Measurements from ENCODE around the gene TMEM151A.
"Not testable (repeated sequence)": the region's sequence is repeated elsewhere in the genome, so short reads cannot be mapped to it uniquely, and the experiment has no call there.

Gene TMEM151A

GRCh38 chr11:66293777-66294625, 2.3 kb downstream of the TMEM151A start:
- DNase-seq (ENCODE audit: low read depth) = no peak
- H3K4me3 ChIP-seq (ENCODE audit: low read depth, low read length) = no peak overlapping the region

DNA sequence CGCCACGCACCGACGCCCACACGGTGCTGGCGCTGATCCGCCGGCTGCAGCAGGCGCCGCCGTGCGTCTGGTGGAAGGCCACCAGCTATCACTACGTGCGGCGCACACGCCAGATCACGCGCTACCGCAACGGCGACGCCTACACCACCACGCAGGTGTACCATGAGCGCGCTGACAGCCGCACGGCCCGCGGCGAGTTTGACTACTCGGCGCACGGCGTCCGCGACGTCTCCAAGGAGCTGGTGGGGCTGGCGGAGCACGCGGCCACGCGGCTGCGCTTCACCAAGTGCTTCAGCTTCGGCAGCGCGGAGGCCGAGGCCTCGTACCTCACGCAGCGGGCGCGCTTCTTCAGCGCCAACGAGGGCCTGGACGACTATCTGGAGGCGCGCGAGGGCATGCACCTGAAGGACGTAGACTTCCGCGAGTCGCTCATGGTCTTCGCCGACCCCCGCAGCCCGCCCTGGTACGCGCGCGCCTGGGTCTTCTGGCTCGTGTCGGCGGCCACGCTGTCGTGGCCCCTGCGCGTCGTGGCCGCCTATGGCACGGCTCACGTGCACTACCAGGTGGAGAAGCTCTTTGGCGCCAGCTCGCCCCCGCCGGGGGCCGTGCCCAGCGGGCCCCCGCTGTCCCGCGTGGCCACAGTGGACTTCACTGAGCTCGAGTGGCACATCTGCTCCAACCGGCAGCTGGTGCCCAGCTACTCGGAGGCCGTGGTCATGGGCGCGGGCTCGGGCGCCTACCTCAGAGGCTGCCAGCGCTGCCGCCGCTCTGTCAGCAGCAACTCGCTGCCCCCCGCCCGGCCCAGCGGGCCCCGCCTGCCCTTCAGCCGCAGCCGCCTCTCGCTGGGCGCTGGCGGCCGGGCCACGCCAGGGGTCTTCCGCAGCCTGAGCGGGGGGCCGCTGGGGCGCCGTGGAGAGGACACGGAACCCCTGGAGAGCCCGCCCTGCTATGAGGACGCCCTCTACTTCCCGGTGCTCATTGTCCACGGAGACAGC, 3.2 kb downstream of the TMEM151A start:
- DNase-seq (ENCODE audit: low read depth) = no peak
- H3K4me3 ChIP-seq (ENCODE audit: low read depth, low read length) = no peak overlapping the region

- DNase-seq (ENCODE audit: low read depth) = no peak
- H3K4me3 ChIP-seq (ENCODE audit: low read depth, low read length) = no peak overlapping the region
These were observed 5.9 kb downstream of the TMEM151A start for GRCh38 chr11:66297610-66298009.

DNA sequence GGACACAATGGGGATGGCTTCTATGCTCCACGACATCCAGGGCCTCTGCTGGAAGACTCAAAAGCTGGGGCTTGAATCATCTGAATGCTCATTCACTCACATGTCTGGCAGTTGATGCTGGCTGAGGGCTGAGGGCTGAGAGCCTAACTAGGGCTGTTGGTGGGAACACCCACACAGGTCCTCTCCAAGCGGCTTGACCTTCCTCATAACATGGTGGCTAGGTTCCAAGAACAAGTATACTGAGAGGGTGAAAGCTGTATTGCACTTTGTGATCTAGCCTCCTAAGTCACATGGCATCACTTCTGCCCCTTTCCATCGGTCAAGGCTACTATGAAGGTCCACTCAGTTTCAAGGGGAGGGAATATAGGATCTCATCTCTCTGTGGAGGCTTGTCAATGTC, 7.5 kb downstream of the TMEM151A start:
- no peak overlapping the region for H3K4me3 ChIP-seq (ENCODE audit: low read depth, low read length)
- DNase-seq (ENCODE audit: low read depth) = no peak

DNA sequence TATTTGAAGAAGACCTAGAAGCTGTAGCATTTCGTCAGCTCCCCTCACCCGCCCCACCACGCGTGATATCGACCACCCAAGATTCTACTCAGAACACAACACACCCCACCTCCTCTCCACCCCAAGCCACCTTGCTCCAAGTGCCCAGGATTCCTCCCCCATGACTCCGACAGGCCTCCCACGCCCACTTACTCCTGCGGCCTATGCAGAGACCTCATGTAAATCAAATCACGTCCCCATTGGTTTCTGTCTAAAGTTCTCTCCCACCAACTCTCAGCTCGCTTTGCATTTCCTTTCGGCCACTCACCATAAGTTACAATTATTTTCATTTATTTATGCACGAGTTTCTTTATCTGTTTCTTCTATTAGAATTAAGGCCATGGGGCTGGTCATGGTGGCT, 11.0 kb downstream of the TMEM151A start:
- no peak for DNase-seq (ENCODE audit: low read depth)
- no peak overlapping the region for H3K4me3 ChIP-seq (ENCODE audit: low read depth, low read length)

DNA sequence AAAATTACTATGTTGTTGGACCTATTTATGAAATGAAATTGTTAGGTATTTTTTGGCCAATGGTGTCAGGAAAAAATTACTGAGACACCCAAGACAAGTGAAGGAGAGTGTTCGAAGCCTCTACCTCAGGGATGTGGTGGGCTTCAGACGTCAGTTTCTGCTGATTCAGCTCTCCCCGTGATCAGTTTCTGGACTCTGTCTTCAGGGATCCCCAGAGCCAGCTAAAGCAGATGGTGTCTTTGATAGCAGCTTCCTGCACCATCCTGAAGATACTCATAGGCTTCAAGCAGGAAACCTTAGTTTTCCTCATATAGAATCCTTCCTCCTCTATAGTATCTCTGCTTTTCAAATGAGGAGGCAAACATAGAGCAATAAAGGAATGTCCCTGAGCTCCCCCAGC, 17.8 kb downstream of the TMEM151A start:
- H3K4me3 ChIP-seq (ENCODE audit: low read depth, low read length) = no peak overlapping the region
- no peak for DNase-seq (ENCODE audit: low read depth)

DNA sequence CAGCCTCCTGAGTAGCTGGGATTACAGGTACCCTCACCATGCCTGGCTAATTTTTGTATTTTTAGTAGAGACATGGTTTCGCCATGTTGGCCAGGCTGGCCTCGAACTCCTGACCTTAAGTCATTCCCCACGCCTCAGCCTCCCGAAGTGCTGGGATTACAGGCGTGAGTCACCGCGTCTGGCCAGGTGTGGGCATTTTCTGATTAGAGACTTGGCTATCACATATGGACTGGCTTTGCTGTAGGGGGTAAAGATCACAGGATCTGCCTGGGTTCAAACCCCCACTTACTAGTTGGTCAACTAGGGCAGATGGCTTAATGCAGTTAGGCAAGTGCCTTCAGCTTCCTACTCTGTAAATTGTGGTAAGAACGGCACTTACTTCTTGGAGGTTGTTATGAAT, 18.6 kb downstream of the TMEM151A start:
- no peak for DNase-seq (ENCODE audit: low read depth)
- no peak overlapping the region for H3K4me3 ChIP-seq (ENCODE audit: low read depth, low read length)

GRCh38 chr11:66310803-66311440, 19.2 kb downstream of the TMEM151A start:
- H3K4me3 ChIP-seq (ENCODE audit: low read depth, low read length); DNase-seq (ENCODE audit: low read depth): not testable (repeated sequence)

DNA sequence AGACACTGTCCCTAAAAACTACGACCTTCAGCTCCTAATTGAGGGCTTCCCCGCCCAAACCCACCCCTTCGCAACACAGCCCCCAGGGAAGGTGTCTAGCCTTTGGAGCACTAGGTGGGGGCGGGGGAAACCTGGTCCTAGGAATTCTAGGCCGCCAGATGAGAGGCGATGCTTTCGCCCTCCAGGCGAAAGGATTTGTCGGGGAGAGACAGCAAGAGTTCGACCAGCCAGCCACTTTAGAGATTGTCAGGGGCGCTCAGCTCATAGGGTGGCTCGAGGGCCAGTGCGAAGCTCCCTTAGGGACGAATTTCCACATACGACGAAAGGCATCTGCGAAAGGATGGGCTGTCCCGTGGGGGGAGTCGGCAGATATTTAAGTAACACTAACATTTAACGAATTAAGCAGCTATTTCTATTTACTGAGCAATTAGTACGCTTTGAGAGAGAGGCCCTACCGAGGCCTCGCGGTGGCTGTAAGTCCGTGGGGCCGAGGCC, 19.8 kb downstream of the TMEM151A start:
- DNase-seq (ENCODE audit: low read depth) = no peak
- peak overlapping the region; percentile 55 for H3K4me3 ChIP-seq (ENCODE audit: low read depth, low read length)

GRCh38 chr11:66311965-66312548, 20.4 kb downstream of the TMEM151A start:
- DNase-seq (ENCODE audit: low read depth) = peak; percentile 81
- H3K4me3 ChIP-seq (ENCODE audit: low read depth, low read length) = peak overlapping the region; percentile 55

- peak overlapping the region; percentile 62 for H3K4me3 ChIP-seq (ENCODE audit: low read depth, low read length)
- peak; percentile 98 for DNase-seq (ENCODE audit: low read depth)
These were observed 21.0 kb downstream of the TMEM151A start for GRCh38 chr11:66312549-66313320.

DNA sequence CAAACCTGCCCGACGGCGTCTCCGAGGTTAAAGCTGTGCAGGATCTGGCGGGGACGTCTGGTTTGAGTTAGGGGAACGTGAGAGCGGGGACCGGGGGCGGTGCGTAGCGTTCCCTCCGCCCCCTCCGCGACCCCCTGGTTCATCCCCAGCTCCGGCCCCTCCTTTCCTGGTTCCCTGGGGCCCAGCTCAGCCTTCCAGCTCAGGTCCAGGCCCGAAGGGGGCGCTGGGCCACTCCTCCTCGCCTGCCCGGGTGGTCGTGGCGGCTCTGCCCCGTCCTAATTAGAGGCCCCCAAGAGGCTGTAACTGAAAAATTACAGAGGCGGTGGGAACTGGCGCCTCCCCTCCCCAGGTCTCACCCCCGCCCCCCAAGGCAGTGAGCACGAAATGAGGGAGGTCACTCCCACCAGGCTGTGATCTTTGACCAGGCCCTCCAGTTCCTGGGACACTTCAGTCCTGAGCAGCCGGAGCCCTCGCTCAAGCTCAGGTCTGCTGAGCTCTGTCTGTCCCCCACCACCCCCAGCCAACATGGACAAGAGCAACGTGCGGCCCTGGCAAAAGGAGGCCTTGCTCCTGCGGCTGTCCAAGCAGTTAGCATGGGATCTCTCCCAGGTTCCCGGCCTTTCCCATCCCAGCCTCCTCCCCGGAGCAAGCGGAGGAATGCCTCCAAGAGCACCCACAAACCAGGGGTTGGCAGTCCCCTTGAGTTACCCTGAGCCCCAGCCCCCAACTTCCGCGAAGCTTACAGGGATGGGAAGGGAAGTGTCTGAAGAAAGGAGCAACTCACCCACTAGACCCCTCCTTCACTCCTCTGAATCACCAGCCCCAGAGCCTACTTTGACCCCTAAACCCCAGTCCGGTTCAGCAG, 21.9 kb downstream of the TMEM151A start:
- H3K4me3 ChIP-seq (ENCODE audit: low read depth, low read length) = peak overlapping the region; percentile 62
- no peak for DNase-seq (ENCODE audit: low read depth)

DNA sequence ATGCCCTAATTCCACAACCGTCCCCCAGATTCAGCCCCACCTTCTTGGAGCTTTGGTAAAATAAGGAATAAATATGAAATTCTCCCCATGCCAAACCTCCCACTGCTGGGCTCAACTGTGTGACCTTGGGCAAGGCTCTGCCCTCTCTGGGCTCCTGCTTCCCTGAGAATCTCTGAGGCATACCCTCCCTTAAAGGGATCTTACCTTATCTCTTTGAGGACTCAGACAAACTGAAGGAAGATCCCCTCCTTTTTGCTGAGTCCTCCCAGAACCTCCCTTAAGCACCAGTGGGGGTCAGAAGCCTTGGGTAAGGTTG, 22.4 kb downstream of the TMEM151A start:
- DNase-seq (ENCODE audit: low read depth) = no peak
- peak overlapping the region; percentile 62 for H3K4me3 ChIP-seq (ENCODE audit: low read depth, low read length)

- no peak for DNase-seq (ENCODE audit: low read depth)
- H3K4me3 ChIP-seq (ENCODE audit: low read depth, low read length) = peak overlapping the region; percentile 62
These were observed 23.1 kb downstream of the TMEM151A start for GRCh38 chr11:66314561-66315497.

DNA sequence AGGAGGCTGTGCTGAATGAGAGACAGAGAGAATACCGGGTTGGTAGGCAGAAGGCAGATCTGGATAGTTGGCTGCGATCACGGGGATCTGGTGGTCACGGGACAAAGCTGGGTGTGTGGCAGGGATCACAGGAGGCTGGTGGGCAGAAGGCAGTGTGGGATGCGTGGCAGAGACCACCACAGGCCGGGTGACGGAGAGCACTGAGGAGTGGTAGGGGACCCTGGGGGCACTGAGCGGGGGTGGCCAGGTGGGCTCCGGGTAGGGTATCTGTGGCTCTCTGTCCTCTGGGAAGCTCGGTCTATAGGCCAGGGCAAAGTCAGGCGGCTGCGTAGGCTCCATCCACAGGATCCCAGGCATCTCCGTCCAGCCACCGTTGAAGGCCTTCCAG, 23.8 kb downstream of the TMEM151A start:
- peak overlapping the region; percentile 62 for H3K4me3 ChIP-seq (ENCODE audit: low read depth, low read length)
- DNase-seq (ENCODE audit: low read depth) = no peak

- DNase-seq (ENCODE audit: low read depth) = no peak
- peak overlapping the region; percentile 62 for H3K4me3 ChIP-seq (ENCODE audit: low read depth, low read length)
These were observed 24.5 kb downstream of the TMEM151A start for GRCh38 chr11:66315921-66316811.

Measured in skeletal muscle cell (primary cell).